HPDE6-E6E7 (cell line): ENCODE data around the gene ATP6V1B1.

ENCODE experiments used
- DNase-seq: peaks from one replicate; pipeline ENCODE4 v3.0.0; 2011; ENCODE audit warnings: missing footprints; ENCODE audit errors: extremely low spot score

The ATP6V1B1 gene

DNA sequence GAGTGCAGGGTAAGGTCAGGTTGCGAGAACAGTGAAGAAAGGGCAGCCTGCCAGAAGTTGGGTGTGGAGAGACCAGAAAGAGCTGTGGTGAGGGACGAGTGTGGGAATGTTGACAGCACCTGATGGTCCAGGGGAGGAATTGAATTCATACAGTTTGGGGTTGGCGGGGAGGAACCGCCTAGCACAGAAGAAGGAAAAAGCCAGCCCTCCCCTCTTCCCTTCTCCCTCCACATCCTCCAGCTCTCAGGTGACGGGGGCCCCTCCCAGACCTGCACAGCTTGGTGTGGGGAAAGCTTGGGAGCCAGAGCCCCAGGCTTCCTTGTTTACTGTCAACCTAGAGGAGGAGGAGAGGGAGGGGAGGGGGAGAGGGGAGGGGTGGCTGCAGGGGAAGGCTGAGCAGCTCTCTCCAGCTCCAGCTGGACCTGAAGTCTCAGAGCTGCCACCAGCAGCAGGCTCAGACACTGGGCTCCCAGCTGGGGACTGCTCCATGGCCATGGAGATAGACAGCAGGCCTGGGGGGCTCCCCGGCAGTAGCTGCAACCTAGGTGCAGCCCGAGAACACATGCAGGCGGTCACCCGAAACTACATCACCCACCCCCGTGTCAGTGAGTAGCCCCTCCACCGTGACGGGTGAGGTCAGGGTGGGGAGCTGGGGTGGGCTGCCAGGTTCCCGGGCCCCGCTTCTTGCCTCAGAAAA is at the start of gene ATP6V1B1:
TSS of gene ATP6V1B1 (plus strand) at position 433 of the 697 bp plus-strand sequence. CDS start at position 488, 55 bp downstream.
- no peak for DNase-seq

DNA sequence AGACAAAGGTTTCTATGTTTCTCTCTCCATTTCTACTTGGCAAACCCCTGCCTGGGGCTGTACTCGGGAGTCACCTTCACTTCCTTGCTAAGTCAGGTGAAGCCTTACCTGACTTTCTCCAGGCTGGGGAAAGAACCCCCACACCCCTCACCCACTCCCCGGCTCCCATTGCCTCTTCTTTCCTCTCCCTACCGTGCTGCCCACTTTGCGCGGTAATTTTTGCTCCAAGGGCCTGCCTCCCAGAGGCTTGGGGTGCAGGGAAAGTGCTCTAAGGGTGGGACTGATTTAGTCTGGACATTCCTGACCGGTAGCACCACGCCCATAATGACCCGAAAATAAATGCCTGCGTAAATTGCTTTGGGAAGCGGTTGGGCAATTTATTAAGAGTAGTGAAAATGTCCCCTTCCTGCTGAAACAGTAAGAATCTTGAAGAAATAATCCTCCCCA is 49.1 kb upstream of the ATP6V1B1 start:
- DNase-seq, result no peak

DNA sequence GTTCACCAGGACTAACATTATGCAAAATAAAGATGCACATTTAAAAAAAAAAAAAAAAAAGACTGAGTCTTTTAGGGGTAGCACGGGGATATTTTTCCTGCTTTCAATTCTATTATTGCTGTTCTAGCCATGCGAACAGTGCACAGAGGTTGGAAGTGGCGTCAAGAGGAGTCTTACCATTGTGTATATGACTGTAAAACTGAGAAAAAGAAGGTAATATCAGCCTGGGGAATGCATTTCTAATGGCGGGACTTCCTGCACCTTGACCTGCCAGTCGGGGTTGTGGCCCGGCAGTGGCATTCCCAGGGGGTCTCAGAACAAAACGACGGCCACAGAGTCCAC is 48.5 kb upstream of the ATP6V1B1 start:
- DNase-seq, result no peak

DNA sequence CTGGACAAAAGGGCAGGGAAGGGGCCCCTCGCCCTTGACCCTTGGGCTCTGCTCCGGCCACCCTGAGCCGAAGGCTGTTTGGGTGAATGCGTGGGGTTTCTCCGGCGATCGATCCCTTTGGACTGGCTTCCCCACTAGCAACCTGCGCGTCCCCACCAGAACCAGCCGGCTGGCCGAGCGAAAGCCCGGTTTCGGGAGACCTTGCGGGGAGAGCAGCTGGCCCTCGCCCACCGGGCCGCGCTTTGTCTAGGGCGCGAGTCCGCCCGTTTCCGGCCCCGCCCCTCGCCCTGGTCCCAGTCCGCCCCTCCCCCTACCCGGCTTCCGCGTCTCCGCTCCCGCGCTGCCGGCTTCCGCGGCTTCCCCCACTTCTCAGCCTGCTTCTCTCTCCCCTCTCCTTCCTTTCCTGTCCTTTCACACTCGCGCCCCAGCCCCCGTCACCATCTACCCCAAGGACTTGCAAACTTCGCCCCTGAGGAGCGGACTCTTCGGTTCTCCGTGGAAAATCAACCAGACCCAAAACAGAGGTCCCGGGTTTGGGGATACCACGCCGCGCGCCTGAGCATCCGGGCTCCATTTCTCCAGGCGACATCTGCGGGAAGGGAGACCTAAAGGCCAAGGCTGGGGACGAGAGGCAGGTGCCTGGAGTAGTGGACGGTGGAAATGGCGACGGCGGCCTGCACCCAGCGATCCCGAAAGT is 48.0 kb upstream of the ATP6V1B1 start:
- no peak for DNase-seq

DNA sequence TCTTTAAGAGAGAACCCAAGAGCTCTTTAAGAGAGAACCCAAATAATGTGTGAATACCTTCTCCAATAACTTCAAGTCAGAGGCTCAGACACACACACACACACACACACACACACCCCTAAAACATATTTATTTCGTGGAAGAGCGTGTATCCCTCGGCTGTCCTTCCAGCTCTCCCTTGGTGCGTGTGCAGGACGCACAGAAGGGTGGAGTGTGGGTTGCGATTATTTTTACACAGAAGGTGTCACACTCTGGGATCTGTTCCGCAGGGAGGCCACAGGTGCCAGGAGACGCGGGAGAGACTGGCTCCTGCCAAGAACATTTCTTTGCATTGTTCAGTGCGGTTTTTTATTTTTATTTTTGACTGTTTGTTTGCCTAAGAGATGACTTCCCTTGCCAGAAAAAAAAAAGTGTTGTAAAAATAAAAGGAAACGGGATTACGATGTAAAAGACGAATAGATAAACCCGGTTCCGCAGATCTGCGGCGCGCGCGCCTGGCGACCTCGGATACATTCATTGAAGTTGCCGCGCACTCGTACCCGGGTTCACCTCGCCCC is 47.3 kb upstream of the ATP6V1B1 start:
- DNase-seq, result no peak

DNA sequence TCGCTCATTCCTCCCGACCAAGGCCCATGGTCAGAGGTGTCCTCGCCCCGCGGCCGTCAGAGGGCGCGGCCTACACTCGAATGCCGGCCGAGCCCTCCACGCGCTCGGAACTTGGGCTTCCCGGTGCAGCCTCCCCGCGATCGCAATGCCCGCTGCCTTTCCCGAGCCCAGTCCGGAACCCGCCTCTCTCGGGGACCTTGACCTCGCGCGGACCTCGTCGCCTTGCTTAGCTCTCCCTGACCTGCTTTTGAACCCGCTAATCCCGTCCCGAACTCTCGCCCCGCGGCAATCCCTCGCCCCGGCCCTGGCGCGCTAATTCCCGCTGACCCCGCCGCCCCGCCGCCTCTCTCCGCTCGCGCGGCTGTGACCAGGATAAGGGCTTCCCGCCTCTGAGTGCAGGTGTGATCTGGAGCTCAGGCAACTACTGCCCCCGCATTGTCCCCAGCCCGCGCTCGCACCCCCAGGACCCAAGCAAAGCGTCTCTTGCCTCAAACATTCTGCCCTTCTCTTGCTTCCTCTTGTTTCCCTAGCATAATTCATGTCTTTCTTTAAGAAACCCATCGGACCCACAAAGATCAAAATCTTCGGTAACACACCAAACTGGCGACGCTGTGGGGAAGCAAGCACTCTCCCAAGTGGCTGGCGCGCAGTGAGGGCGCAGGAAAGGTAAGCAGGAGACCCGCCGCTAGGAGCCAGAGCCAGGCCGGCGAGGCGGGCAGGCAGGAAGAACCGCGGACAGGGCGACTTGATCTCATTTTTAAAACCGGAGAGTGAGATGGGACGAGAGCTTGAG is 46.6 kb upstream of the ATP6V1B1 start:
- no peak for DNase-seq

DNA sequence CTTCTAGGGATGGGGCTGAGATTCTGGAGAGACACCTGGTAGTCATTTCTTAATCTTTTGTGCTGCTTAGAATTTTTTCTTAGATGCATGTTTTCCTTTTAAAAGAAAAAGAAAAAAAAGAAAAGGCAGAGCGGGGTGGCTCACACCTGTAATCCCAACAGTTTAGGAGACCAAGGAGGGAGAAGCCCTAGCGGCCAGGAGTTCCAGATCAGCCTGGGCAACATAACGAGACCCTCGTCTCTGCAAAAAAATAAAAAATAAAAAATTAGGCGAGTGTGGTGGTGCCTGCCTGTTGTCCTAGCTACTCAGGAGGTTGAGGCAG is 46.0 kb upstream of the ATP6V1B1 start:
- no peak for DNase-seq

DNA sequence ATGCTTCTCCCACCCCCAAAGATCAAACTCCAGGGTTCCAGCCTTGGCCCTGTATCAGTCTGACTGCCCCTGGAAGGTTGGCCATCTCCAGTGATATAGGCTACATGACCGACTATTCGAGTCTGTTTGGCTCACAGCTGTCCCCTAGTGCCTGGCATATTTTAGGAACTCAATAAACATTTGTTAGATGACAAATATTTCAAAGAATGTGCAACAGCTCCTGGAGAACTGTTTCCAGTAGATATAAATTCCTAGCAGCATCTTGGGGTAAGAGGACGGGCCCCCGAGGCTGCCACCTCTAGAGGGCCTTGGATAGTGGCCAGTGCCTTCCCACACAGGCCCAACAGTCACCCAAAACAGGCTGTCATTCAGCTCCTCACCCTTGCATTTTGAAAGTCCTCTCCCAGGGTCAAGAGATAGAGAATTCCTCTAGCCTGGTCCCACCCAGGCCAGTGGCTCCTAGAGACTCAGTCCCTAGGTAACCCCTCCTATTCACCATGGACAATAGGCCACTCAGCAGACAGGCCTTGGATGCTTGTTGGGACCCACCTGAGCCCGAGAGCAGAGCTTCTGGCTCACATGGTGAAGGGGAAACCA is 45.1 kb upstream of the ATP6V1B1 start:
- DNase-seq, result no peak

DNA sequence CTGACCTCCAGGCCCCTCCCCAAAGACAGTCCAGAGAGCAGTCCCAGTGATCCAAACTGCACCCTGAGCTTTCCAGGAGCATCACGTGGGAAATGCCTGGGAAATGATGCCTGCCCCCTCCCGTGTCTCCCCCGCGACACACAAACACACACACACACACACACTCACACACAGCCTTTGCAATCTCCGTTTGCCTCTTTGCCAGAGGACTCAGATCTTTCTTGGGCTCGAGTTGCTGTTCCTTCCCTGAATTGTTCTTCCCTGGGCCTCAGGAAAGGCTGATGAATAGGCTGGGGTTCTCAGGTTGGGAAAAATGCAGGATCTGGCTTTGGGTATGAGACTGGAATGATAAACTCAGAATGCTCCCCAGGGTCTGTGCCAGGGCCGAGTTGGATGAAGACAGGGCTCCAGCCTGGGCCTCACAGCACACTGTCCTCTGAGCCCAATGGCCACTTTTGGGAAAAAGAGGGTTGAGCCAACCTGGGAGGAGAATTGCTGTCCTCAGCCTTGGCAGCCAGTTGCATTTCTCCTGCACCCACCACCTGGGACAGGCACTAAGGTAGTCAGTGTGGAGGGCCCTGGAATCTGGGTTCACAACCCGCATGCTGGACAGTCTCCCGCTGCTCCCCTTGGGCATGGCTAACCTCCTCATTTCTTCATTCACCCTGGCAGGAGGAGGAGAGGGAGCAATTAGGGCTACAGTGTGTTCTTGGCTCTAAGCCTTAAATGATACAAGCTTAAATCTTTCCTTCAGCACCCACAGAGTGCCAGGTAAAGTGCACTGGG is 43.9 kb upstream of the ATP6V1B1 start:
- no peak for DNase-seq

DNA sequence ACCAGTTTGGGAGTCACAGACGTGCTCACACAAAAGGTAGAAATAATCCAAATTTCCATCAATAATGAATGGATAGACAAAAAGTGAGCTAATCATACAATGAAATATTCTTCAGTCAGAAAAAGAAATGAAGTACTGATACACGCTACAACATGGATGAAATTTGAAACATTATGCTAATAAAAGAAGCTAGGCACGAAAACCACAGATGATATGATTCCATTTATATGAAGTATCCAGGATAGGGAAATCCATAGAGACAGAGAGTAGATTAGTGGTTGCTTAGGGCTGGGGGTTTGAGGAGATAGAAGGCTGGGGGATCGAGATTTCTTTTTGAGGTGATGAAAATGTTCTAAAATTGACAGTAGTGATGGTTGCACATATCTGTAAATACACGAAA is 43.0 kb upstream of the ATP6V1B1 start:
- DNase-seq, result no peak

DNA sequence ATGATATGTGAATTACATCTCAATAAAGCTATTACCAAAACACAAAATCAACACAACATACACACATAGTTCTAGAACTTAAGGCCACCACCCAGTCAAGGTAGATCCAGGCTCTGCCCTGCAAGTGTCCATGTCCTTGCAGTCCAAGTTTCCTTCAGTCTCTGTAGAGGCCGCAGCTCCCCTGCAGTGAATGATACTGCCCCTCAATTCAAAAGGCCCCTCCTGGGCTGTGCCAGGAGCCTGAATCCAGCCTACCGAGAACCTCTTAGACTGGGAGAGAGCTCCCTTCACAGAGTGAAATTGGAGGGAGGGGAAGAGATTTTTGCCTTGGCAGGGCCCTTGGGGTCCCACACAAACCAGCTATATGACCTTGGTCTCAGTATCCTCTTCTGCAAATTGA is 42.5 kb upstream of the ATP6V1B1 start:
- DNase-seq, result no peak

DNA sequence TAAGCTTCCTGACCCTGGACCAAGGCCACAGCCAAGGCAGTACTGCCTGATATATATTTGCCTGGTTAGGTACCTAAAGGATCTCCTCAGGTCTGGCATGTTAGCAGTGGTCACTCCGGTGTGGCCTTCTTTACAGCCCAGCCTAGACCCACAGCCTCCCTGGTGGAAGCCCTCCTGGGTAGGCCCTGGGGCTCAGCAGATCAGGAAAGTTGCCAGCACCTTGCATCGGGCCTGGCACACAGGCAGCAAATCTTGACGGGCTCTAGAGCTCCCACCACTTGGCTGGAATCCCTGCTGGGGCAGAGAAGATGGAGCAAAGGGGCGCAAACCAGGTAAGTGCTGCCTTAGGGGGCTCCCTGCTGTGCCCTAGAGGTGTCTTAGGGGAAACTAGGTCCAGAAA is 40.9 kb upstream of the ATP6V1B1 start:
- DNase-seq, result no peak

DNA sequence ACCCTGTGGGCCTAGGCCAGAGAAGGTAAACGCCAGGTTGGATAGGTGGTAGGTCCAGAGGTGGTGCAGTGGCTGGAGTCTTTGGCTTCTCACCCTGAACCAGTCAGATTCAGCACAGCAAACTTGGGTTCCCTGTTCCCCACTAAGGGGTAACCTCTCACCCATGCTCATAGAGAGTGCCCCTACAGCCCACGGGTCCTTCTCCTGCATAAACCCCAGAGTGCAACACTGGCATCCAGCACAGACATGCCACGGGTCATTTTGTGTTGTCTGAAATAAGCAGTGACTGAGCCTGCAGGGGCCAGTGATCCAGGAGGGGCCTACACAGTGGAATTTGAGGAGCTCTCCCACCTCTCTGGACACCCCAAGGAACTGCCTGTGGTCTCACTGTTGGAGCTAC is 40.5 kb upstream of the ATP6V1B1 start:
- no peak for DNase-seq

DNA sequence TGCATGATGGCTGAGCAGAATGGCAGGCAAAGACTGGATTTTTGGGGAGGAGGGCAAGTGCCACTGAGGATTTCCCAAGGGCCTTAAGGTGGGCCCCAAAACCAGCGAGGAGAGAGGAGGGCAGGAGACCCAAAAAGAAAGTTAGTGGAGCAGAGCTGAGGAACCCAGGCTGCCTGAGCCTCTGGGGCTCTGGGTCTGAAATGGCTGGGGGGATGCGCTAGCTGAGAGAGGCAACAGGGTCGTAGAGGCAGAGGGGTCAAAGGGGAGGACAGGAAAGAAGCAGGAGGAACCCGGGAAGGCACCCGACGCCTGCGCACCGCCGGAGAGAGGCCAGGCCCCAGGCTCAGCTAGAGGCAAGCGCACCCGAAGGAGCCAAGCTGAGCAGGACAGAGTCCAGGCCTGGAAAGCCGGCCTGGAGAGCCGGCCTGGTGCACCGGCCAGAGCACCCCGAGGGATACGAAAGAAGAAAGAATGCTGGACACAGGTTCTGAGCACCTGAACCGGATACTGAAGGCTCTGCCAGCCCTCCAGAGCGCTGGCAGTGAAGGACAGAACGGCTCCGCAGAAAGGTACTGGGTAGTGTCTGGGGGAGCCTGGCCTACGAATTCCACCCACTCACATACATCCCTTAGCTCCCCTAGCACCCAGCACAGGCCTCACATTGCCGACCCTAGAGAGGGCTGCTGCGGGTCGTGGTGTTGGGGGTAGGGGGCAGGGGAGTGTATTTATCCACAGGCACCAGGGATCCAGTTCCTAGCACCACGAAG is 39.5 kb upstream of the ATP6V1B1 start:
- DNase-seq, result no peak

DNA sequence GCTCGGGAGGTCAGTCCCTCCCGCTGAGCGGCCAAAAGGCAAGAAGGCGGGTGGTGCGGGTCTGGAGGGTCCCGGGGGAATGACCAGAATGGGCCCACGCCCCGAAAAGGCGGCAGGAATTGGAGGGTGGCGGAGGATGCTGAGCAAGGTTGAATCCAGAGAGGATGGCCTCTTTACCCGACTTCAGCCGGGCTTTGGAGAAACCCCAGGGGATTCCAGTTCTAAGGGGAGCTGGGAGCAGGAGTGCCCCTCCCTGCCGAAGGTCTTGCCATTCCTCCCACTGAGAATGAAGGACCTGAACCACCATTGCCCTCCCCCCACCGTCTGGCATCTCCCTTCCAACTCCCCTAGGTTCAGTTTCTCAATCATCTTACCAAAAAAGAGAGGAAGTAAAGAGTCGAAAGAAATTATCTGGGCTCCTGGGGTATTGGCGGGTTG is 38.9 kb upstream of the ATP6V1B1 start:
- no peak for DNase-seq

DNA sequence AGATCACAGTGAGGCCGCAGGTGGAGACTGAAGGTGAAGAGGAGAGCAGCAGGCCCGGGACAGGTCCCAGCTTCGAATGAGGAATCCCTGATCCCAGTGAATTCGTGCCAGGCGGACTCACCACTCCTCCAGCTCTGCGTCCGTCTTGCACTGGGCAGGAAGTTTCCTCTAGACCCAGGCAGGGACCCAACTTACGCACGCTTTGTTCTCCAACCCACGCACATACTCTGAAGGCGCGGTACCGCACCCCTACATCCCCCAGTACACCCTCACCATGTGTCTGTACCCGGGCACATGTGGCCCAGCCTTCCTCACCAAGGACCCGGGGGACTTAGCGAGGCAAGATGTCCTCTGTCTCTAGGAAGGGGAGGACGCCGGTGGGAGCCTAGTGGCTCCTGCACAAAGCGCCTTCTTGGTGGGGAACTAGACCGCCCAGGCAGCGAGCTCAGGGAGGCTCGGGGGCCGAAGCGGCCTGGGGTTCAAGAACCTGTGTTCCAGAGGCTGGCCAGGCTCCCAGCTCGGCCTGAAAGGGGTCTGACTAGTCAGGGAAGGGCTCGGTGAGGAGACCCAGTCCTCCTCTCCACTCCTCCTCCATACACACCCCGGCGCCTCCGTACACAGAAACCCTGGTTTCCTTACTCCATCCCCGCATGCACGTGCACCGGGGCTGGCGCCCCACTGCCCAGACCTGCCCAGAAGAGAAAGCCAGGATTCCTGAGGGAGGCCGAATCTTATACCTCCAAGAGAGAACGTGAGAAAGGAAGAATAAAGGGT is 38.3 kb upstream of the ATP6V1B1 start:
- no peak for DNase-seq

DNA sequence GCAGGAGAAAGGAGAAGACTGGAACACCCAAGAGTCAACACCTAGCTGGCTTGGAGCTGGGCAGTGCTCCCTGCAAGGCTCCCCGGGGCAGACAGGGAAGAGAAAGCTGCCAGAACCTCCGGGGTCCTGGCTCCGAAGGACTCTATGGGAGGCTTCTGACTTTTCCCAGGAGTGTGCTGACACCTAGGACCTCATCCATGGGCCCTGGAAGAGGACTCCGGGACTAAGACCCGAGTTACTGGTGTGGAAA is 37.8 kb upstream of the ATP6V1B1 start:
- no peak for DNase-seq

DNA sequence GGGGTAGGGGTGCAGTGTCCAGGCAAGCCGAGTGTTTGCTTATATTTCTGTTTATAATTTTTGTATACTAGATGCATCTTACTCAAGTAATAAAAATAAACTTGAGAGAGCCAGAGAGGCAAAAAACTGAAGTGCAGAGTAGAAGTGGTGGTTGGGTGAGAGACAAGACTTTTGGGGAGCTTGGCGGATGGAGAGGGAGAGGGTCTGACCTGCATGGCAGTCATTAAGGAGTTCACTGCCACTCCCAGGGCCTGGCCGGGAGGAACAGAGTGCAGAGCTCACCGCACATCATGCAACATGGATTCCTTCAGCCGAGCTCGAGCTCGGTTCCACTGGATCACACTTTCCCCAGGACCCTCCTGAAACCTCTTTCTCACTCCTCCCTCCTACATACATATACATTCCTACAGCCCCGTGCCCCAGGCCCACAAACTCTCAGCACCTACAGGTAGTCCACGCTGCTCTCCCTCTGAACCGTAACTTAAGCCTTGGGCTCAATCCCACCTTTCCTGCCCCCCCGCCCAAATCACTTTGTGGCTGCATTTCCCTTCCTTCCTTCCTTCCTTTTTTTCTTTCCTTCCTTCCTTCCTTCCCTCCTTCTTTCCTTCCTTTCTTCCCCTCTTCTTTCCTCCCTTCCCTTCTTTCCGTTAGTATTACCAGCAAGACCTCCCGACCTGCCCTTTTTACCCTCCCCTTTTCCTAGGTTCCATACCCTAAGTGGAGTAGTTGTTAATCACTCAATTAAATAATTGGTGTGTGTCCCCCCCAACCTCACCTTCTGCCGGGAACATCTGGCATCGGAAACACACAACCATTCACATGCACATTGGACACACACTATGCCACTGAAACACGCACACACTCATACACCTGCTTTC is 37.1 kb upstream of the ATP6V1B1 start:
- no peak for DNase-seq
